Prostate gland (tissue), 2 donors: ENCODE data around the gene OPRPN. TPM values are rescaled to one million over a fixed set of nuclear protein-coding genes. Genes with fewer than 3 reads are reported as not detected.

Experiments used
- DNase-seq: peaks from one replicate; pipeline ENCODE4 v3.0.0-alpha.2; 2019; ENCODE audit warnings: low spot score
- H3K27ac ChIP-seq, 2 donors: fragments of 200-600 bp; sonication (generic); 2 replicates each; pipeline ENCODE4 v1.5.1; 2017 to 2019
- H3K27me3 ChIP-seq: fragments of 200-600 bp; sonication (generic); replicated peaks from 2 replicates; pipeline ENCODE4 v1.5.1; 2019; ENCODE audit not compliant: insufficient read depth
- H3K36me3 ChIP-seq, 2 donors: fragments of 200-600 bp; sonication (generic); 1 replicate in 1 of 2; 2 replicates in 1 of 2; pipeline versions ENCODE4 v1.5.1 to v1.8.1; 2017 to 2019
- H3K4me1 ChIP-seq: fragments of 200-600 bp; sonication (generic); replicated peaks from 2 replicates; pipeline ENCODE4 v1.5.1; 2019
- H3K4me3 ChIP-seq, 2 donors: fragments of 200-600 bp; sonication (generic); 2 replicates each; pipeline ENCODE4 v1.5.1; 2017 to 2019
- H3K9me3 ChIP-seq: fragments of 200-600 bp; sonication (generic); 2 replicates; pipeline ENCODE4 v1.5.1; 2017
- POLR2A ChIP-seq: fragments of 450-650 bp; IDR thresholded peaks from one replicate; pipeline ENCODE4 v1.6.1; 2016; ENCODE audit warnings: antibody characterized with exemption, mild to moderate bottlenecking
- POLR2AphosphoS5 ChIP-seq: sonication (generic); formaldehyde crosslinking; IDR thresholded peaks from one replicate; pipeline ENCODE4 v1.6.1; 2017; ENCODE audit warnings: antibody characterized with exemption
- WGBS: methylation state at CpG from one replicate; pipeline ENCODE4 v1.1.5; 2018; 5-methylcytosine and 5-hydroxymethylcytosine counted together
- intact Hi-C: fragments of 100-400 bp; cut with DNase I; formaldehyde crosslinking; loops from one replicate; pipeline ENCODE4 v1.14.2; 2022
- total RNA-seq, 2 donors: library from RNA; depleted of rRNA; stranded (reverse); fragments of >200 nt; gene quantifications; one replicate each; pipeline ENCODE4 v1.1.0, GENCODE V29; 2016
- TF ChIP-seq, protein P1 (sequence below), 4 experiments: fragments of 200-600 bp in 2 of 4; fragments of 450-650 bp in 2 of 4; sonication (generic) in 2 of 4; IDR thresholded peaks; 1 replicate in 3 of 4; 2 replicates in 1 of 4; pipeline ENCODE4 v1.5.1; 2016 to 2019; ENCODE audit warnings: antibody characterized with exemption in 4 of 4, mild to moderate bottlenecking in 2 of 4, moderate library complexity in 2 of 4

Gene OPRPN, protein sequence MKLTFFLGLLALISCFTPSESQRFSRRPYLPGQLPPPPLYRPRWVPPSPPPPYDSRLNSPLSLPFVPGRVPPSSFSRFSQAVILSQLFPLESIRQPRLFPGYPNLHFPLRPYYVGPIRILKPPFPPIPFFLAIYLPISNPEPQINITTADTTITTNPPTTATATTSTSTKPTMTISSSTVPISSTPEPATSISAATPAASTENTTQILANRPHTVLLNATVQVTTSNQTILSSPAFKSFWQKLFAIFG
- not detected for total RNA-seq

DNA sequence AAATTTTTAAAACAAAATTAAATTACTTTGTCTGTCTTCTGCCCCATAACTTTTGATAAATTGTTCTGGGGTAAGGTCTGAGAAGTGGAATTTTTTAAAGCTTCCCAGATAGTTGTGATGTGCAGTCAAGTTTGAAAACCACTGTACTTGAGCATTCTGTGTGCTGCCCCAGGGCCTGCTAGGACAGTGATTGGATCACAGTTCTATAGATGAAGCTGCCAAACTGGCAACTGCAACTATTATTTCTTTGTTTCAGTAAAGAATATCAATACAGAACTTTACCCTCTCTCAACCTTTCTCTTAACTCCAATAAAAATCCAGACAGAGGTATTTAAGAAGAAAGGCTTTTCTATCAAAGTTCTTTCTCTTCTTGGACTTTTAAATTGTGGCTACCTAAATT is at the start of gene OPRPN:
TSS of gene OPRPN (plus strand) at position 361 of the 400 bp plus-strand sequence. CDS start 1,346 bp downstream, outside the sequence.
- no peak within 1 kb of the TSS for H3K27ac ChIP-seq
- intact Hi-C loops, result no loop called here
- no peaks in the 10 kb centered on the region for H3K36me3 ChIP-seq
- no peak within 1 kb of the TSS for H3K4me3 ChIP-seq
- H3K9me3 ChIP-seq, result no peaks in the 10 kb centered on the region
- no peaks in the 10 kb centered on the region for H3K4me1 ChIP-seq
- DNase-seq, result no peak
- no peak for TF ChIP-seq POLR2AphosphoS5
- TF ChIP-seq POLR2A, result no peak
- TF ChIP-seq, protein P1, sequence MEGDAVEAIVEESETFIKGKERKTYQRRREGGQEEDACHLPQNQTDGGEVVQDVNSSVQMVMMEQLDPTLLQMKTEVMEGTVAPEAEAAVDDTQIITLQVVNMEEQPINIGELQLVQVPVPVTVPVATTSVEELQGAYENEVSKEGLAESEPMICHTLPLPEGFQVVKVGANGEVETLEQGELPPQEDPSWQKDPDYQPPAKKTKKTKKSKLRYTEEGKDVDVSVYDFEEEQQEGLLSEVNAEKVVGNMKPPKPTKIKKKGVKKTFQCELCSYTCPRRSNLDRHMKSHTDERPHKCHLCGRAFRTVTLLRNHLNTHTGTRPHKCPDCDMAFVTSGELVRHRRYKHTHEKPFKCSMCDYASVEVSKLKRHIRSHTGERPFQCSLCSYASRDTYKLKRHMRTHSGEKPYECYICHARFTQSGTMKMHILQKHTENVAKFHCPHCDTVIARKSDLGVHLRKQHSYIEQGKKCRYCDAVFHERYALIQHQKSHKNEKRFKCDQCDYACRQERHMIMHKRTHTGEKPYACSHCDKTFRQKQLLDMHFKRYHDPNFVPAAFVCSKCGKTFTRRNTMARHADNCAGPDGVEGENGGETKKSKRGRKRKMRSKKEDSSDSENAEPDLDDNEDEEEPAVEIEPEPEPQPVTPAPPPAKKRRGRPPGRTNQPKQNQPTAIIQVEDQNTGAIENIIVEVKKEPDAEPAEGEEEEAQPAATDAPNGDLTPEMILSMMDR (IDR thresholded peaks at IDR 0.05), result no peak
- H3K27me3 ChIP-seq, result no peaks in the 10 kb centered on the region

DNA sequence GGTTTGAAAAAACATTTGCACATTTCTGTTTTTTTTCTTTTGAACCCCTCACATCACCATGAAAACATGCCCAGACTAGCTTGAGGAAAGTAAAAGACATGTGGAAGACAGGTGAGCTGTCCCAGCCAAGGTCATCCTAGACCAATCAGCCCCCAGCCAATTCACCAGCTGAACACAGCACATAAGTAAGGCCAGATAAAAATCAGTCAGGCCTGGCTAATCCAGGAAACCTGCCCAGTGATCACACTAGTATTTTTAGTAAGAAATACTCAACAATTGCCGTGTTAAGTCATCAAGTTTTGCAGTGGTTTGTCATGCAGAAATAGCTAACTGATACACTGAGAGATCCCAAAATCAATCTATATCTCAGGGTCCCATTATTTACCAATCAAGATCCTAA is 41.6 kb upstream of the OPRPN start:
- no peaks in the 10 kb centered on the region for H3K9me3 ChIP-seq
- intact Hi-C loops, result no loop called here
- no peaks in the 10 kb centered on the region for H3K4me1 ChIP-seq
- 36% methylated on average over 1 of the region's 1 CpG for WGBS
- H3K27ac ChIP-seq, result no peak overlapping the region
- no peaks in the 10 kb centered on the region for H3K27me3 ChIP-seq
- no peak overlapping the region for H3K4me3 ChIP-seq
- DNase-seq, result no peak
- no peaks in the 10 kb centered on the region for H3K36me3 ChIP-seq
- TF ChIP-seq POLR2AphosphoS5, result no peak
- no peak for TF ChIP-seq POLR2A
- TF ChIP-seq, protein P1 (IDR thresholded peaks at IDR 0.05), result no peak

DNA sequence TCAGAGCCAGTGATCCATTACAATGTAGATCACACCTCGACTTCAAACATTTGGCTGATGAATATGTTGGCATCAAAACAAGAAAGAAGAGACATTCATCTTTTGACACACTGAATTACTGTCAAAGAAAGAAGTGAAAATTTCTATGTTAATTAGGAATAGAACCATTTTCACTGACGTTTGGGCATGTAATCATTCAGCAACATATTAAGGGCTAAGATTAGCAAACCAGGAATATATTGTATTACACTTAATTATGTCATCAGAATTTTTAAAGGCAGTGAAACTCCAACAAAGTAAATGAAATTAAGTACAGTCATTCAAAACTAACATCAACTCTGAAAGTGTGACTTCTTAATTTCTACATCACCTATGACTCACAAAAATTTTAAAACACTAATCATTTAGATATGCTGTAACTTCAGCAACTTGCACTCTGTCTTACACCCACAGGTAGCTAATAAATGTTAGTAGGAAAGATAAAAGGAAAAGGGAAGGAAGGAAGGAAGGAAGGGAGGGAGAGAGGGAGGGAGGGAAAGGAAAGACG is 38.6 kb upstream of the OPRPN start:
- H3K27ac ChIP-seq, result no peak overlapping the region
- no peaks in the 10 kb centered on the region for H3K27me3 ChIP-seq
- no peak for DNase-seq
- no peaks in the 10 kb centered on the region for H3K36me3 ChIP-seq
- no peaks in the 10 kb centered on the region for H3K4me1 ChIP-seq
- H3K9me3 ChIP-seq, result no peaks in the 10 kb centered on the region
- intact Hi-C loops, result no loop called here
- H3K4me3 ChIP-seq, result no peak overlapping the region
- TF ChIP-seq POLR2AphosphoS5 (no peak), POLR2A (no peak)
- TF ChIP-seq, protein P1 (IDR thresholded peaks at IDR 0.05), result no peak
- WGBS, result 45% methylated on average over 3 of the region's 3 CpGs

DNA sequence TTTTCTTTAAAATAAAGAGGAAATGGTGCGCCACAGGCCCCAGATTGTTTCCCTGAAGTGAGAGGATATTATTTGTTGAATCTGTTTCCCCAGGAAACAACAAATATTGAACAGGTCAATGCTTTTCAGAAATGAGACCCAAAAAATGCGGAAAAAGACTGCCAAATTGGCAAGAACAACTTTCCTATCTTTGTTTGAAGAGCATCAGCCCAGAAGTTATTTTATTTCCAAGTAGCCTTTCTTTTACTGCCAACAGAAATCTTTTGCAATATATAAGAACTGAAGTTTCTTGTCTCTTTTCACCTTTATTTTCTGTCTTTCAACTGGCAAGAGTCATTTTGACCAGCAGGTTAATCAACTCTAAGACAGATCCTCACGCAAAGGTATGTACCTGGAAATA is 37.3 kb upstream of the OPRPN start, which contains the start of gene SMR3A:
TSS of gene SMR3A (plus strand) at position 301 of the 400 bp plus-strand sequence. CDS start 1,356 bp downstream, outside the sequence.
- Histone ChIP-seq H3K27me3 (no peaks in the 10 kb centered on the region), H3K27ac (no peak within 1 kb of the TSS), H3K4me3 (no peak within 1 kb of the TSS), H3K36me3 (no peaks in the 10 kb centered on the region), H3K9me3 (no peaks in the 10 kb centered on the region), H3K4me1 (no peaks in the 10 kb centered on the region)
- intact Hi-C loops, result no loop called here
- no peak for TF ChIP-seq POLR2AphosphoS5
- TF ChIP-seq POLR2A, result no peak
- TF ChIP-seq, protein P1 (IDR thresholded peaks at IDR 0.05), result no peak
- no peak for DNase-seq
- 52% methylated on average over 3 of the region's 3 CpGs for WGBS

DNA sequence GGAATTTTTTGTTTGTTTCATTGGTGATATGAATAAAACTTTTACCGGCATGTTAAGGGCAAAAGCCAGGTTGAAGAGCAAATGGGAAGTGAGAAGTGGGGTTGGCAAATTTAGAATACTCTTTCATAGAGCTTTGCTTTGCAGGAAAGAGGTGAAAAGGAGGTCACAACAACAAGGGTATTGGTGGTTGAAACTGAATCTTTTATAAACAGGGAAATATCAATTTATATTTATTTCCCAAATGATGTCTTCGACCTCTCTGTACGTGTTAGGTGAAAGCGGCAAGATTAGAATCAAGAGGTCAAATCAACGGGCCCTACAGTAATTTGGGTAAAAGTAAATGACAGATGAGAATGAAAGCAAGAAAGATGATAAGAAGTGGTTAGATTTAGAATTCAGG is 33.7 kb upstream of the OPRPN start:
- no peaks in the 10 kb centered on the region for H3K27me3 ChIP-seq
- H3K4me1 ChIP-seq, result no peaks in the 10 kb centered on the region
- H3K4me3 ChIP-seq, result no peak overlapping the region
- H3K27ac ChIP-seq, result no peak overlapping the region
- WGBS, result 93% methylated on average over 5 of the region's 5 CpGs
- DNase-seq, result no peak
- TF ChIP-seq POLR2AphosphoS5 (no peak), POLR2A (no peak)
- TF ChIP-seq, protein P1 (IDR thresholded peaks at IDR 0.05), result no peak
- no peaks in the 10 kb centered on the region for H3K36me3 ChIP-seq
- no peaks in the 10 kb centered on the region for H3K9me3 ChIP-seq
- intact Hi-C loops, result no loop called here
